Activated CD4-positive, alpha-beta T cell treated with anti-CD3 and anti-CD28 coated beads, Interleukin-2, amount 50 U/mL, for 4 hours (primary cell): ENCODE data around the gene SLC7A10.
"Not testable (repeated sequence)": the region's sequence is repeated elsewhere in the genome, so short reads cannot be mapped to it uniquely, and the experiment has no call there.

Experiments
- DNase-seq, 2 experiments: peaks; one replicate each; pipeline ENCODE4 v3.0.0-alpha.2; 2020

Gene SLC7A10

DNA sequence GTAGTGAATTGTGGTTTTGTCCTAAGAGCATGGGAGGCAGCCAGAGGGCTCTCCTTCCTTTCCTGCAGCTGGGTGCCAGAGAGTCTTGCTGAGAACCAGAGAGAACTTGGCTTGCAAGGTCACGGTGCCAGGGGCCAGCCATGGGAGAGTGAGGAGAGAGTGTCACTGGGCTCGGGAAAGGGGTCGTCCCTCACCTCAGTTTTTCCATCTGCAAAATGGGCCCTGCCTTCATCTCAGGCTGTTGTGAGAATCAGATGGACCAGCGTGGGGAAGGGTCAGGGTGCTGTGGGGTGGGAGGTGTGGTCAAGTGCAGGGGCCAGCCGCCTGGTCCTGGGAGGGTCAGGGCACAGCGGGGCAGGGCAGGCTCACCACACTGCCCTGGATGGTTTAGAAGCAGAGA, 24.2 kb downstream of the SLC7A10 start:
- DNase-seq: no peak

DNA sequence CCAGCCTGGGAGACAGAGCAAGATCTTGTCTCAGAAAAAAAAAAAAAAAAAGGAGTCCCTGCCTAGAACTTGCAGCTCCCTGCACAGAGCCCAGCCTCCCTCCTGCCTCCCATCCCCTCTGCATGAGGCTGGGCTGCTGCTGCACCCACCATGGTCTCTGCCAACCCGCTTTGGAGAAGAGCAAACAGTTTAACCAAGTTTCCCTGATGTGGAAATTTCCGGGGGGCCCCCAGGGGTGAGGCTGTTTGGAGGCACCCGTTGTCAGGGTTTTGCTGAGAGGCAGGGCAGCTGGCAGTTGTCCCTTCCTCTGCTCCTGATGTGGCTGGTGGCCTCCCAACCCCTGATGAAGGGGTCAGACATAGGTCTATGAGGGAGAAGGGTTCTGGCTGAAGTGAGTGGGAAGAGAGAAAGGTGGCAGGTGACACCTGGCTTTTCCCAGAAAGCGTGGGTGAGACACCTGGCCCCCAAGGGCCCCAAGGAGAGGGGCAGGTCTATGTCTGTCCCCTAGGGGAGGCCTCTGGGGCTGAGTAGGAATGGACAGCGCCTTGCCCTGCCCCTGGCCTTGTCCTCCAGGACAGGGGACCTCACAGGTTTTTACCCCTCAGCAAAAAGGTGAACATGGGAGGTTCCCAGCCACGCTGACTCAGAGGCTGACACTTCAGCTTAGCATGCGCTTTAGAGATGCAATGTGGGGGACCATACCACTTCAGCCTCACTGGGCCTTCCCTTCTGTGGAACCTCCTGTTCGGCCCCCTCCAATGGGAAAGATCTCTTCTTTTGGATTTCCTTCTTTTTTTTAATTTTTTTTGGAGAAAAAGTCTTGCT, 26.0 kb downstream of the SLC7A10 start:
- no peak for DNase-seq

DNA sequence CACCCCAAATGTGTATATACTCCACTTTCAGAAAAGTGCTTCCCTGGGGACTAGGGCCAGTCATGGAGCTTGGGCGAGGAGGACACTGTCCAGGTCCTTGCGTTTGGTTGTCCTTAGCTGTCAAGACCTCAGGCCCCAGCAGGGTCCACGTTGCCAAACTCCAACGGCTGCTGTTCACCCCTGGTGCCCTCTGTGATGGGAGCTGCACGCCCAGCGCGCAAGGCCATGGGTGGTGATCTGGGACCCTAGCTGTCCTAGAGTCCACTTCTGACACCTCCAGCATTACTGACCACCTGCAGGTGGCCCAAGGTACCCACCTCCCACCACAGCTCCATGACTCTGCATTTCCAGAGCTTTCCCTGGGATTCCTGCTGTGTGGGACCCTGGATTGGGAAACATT, 27.5 kb downstream of the SLC7A10 start:
- DNase-seq: no peak

DNA sequence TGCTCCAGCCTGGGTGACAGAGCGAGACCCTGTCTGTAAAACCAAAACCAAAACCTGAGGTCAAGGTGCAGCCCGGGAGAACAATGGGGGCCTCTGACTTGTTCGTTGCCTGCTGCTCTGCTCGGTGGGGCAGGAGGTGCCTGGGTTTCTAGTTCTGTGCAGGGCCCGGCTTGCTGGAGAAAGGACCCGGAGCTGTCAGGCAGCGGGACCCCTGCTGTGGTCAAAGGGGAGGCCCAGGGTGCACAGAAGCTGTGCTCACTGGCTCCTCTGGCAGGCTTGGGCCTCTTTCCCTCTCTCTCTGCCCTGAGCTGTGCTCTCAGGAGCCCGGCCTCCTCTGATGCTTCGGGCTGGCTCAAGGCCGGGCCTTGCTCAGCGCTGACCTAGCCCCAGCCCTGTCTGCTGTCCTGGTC, 28.1 kb downstream of the SLC7A10 start:
- DNase-seq: no peak

DNA sequence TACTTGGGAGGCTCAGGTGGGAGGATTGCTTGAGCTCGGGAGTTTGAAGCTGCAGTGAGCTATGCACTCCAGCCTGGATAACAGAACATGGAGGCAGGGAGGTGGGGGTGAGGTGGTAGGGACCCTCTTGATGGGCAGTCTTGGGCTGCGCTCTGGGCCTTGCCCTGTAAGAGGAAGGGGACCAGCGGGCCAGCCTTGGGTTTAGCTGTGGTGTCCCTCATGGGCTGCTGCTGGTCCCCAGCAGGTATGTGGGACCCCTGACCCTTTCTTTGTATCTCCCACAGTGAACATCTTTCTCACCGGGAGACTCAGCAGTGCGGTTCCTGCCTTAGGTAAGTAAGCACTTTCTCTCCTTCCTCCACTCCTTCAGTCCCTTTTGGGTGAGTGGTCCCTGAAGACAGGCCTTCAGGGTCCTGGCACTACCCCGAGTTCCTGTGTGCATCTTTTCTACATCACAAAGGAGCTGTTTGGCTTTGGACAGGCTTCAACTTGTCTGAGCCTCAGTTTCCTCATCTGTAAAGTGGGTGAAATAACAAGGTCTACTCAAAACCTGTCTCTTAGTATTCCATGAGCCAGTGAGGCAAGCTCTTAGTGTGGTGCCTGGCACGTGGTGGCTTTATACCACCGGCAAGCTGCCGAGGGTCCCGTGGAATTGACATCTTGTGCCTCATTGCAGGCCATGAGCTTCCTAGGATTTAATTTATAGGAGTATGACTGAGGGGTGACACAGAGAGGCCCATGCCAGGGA, 29.0 kb downstream of the SLC7A10 start:
- DNase-seq: no peak

DNA sequence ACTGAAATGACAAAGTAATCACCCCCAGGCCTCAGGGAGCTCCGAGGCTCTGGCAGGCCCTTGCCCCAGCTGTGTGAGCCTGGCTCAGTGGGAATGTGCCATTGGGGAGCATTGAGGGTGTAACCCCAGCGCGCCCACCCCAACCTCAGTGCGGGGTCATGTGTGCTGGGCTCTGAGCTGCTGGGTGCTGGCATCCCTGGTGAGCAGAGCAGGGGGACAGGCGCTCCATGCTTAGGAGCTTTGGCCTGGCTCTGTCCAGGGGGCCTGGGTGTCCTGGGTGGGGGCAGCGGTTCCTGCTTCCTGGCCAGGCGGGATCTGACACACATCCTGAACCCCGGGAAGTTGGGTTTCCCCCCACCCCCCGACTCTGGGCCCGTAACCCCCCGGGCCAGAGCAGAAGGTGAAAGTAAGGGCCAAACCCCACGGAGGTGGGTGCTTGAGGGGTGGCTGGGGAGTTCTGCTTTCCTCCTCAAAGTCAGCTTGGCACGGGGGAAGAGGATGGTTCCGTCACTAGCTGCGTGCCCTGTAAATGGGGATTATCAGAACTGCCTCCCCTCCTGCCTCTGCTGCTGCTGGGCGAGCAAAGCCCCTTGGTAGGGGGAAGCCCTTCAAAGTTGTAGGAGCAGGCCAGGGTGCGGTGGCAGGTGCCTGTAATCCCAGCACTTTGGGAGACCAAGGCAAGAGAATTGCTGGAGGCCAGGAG, 29.9 kb downstream of the SLC7A10 start:
- DNase-seq: no peak

DNA sequence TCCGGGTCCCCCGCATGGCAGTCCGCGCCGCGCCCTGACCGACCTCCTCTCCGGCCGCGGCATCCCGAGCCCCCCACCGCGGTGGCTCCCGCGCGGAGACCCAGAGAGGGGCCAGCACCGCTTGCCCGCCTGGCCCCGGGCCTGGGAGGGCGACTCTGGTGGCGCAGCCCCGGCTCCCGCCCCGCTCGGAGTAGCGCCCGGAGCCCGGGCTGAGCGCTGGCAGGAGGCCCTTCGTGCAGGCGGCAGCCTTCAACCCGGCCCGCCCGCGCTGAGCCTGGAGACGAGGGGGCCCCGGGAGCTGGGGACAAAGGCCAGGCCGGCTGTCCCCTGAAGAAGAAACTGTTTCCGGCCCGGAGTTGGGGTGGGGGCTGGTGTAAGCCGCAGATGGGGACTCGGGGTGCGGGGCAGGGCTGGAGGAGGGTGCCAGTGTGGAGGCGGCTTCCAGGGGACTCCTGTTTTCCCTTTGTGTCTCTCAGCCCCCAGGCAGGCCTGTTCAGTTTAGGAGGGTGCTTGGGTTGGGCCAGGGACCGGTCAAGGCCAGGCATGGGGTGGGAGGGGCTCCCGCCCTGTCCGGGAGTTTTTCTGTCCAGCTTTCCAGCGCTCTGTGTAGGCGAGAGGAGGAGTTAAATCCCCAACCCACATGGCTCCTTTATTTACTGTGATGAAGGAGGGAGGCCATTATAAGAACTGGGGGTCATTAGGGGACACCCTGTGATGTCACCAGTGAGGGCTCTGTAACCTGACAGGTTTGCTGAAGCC, 30.6 kb downstream of the SLC7A10 start:
- DNase-seq: no peak

DNA sequence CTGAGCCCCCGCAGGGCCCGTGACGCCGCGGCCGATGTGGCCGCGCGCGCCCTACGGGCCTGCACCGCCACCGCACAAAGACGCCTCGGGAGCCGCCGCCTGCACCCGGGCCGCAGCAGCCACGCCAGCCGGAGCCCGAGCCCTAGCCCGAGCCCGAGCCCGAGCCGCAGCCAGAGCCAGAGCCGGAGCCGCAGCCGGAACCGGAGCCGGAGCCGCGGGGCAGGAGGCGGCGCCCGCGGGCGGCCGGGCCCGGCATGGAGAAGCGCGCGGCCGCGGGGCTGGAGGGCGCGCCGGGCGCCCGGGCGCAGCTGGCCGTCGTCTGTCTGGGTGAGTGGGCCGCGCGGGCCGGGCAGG, 31.1 kb downstream of the SLC7A10 start:
- DNase-seq: no peak

DNA sequence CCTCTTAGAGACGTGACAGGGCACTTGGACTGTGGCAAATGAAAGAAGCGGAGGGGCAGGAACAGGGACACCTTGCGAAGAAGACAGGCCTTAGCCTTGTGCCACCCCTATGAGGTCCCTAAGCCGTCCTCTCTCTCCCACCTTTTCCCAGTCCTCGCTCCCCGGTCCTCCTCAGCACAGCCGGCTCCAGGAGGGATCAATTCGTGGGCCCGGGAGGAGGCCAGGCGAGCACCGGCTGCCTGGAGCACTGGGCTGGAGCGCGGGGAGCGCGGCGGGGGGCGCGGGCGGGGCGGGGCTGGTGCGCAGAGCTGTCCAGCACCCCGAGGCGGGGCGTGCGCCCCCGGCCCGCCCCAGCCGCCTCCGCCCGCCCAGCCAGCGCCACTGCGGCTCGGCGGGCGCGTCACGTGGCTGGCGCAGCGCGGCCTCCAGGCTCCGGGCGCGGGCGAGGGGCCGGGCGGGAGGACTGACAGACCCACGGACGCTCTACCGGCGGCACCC, 31.7 kb downstream of the SLC7A10 start, which contains the start of gene LRP3:
TSS of gene LRP3 (plus strand) at position 466 of the 498 bp plus-strand sequence. CDS start 456 bp downstream, outside the sequence.
- no peak for DNase-seq

DNA sequence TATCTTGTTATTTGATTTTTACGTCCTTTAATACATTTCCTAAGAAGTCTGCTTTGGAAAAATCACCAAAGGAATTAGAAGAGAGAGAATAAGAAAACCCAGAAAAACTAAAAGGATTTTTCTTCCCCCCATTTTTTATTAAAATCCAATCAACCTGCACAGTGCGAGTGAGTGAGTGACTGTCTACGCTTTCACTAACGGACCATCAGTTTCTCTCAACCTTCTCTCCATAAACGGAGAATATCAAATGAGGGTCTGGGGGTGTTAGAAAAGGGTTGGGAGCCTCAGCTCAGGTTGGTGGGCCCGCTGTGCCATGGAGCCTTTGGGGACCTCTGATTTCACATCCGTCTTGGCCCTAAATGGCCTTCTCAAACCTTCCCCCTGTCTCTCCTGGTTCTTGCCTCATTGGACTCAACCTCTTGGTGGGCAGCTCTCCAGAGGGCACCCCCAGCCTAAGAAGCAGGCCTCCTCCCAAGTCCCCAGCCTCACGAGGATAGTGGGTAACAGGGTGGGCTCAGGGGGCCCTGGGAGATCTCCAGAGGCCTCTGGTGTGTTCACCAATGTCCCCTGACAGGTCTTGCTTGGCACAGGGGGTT, 32.3 kb downstream of the SLC7A10 start:
- no peak for DNase-seq

DNA sequence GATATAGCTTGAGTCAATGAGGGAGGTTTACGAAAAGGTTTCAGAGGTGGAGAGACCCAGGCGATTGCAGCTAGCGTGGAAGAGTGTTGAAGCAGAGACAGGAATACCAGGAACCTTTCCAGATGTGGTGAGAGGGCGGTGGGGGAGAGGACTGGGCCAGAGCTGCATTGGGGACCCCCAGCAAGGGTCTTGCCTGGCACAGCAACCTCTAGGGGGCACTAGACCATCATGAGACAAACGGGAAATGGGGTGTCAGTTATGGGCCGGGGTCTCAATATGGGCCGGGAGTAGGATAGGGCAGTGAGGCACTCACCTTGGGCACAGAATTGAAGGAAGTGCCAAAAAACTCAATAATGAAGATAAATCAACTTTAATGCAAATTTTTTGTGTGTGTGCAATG, 33.6 kb downstream of the SLC7A10 start:
- no peak for DNase-seq

DNA sequence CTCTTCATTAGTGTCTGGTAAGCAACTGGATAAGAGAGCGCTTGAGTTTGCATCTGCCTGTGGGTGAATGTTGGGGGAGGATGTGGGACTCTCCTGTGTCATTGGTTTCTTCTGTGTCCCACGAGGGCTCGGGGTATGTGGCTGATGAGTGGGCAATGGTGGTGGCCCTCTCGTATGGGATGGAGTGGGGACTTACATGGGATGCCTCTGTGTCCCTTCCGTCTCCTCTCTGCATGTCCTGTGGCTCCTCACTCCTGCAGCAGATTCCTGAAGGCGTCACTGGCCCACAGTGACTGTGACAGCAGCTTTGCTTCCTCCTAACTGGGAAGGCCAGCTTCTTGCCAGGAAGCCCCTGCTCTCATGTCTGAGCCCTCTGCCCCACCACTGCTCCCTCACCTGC, 34.1 kb downstream of the SLC7A10 start:
- no peak for DNase-seq

DNA sequence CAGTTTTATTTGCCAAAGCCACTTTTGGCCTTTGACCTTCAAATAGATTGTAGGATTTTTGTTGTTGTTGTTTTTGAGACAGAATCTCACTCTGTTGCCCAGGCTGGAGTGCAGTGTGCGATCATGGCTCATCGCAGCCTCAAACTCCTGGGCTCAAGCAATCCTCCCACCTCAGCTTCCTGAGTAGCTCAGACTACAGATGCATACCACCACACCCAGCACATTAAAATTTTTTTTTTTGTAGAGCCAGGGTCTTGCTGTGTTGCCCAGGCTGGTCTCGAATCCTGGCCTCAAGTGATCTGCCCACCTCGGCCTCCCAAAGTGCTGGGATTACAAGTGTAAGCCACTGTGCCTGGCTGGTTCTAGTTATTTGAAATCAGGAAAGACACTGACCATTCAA, 34.6 kb downstream of the SLC7A10 start:
- DNase-seq: not testable (repeated sequence)

DNA sequence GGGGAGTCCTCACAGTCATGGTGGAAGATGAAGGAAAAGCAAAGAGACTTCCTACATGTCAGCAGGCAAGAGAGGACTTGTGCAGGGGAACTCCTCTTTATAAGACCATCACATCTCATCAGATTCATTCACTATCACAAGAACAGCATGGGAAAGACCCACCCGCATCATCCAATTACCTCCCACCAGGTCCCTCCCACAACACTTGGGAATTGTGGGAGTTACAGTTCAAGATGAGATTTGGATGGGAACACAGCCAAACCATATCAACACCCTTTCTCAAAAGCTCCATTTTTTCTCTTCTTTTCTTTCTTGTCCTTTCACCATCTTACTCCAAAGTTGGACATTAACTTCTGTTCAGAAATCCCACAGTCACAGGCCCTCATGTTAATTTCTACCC, 36.2 kb downstream of the SLC7A10 start:
- DNase-seq: no peak

DNA sequence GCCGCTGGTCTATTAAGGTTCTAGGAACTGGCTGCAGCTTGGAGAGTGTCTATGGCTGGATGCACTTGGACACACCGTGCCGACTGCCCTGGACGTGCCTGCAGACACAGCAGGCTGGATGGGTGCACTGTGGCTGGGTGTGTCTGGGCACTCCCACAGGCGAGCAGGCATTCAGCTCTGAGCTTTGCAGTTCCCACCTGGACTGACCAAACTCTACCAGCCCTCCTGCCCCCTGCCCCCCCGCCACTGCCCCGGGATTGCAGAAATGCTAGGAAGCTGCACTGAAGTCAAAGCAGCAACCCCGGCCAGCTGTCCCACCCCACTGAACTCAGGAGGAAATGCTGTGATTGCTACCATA, 38.5 kb downstream of the SLC7A10 start:
- DNase-seq: no peak

DNA sequence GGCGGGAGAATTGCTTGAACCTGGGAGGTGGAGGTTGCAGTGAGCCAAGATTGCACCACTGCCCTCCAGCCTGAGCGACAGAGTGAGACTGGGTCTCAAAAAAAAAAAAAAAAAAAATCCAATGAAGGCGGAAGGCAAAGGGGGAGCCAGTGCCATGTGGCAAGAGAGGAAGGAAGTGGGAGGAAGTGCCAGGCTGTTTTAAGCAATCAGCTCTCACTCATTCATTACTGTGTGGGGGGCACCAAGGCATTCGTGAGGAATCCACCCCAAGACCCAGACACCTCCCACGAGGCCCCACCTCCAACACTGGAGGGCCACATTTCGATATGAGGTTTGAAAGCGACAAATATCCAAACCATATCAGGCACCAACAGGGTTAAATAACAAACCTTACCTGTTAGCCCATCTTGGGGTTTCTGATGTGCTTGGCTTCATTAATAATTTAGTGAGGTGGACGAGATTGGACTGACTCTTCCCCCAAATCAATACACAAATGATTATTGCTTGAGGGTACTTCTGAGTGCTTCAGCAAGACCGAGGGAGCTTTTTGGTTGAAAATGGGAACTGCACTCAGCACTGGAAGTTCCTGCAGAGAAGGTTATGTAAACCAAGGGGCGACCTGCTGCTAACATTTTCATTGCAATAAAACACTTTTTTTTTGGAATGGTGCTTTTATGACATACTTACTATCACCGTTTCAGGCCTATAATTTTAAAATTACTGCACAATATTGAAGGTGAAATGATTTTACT, 39.0 kb downstream of the SLC7A10 start:
- DNase-seq: no peak

DNA sequence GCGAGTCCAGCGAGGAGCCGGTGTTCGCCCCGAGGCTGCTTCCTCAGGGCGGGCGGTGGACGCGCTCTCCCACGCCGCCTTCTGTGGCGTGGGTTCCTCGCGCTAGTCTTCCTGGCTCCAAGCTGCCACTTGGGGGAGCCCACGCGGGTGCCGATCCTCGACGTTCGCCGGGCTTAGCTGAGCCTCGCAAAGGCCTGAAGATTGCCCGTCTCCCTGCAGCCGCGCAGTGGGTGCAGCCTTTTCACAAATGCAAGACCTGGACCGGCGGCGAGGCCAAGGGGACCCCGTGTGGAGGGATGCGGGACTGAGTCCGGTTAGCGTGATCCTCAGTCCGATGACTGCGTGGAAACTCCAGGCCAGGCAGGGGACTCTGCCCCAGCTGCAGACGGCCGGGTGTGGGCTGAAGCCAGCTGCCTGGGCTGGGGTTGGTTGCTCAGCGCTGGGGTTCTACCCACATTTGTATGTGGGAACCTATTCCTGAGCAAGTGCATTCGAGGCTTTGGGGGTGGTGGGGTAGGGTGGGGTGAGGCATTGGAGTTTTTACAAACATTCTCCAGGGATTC, 48.2 kb downstream of the SLC7A10 start:
- no peak for DNase-seq

DNA sequence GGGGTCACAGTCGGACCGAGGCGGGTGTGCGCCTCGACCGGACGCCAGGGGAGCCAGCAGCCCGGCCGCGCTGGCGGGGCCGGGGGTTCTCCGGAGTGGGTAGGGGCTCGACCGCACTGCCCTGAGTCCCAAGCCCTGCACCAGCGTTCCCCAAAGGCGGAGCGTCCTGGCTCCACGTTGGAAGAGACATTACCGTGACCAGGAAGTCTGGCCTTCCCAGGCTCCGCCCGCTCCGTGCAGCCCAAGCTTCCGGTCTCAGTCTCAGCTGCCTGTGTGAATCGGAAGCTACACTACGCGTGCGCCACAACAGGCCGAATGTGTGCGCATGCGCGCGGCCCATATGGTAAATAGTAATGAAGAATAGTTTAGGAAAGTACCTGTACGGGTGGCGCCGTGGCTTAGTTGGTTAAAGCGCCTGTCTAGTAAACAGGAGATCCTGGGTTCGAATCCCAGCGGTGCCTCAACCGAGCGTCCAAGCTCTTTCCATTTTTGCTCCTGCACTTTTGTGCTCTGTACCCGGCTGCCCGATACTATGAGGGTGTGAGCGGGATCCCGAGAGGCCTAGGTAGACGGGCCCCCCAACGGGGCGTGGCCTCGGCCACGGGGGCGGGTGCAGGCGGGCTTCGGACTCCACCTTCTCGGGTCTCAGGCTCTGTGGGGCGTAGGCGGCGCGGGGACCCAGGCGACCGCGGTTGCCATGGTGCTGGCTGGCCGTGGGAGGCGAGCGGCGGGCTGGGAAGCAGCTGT, 48.8 kb downstream of the SLC7A10 start:
- DNase-seq: peak; percentile 91 to 94

DNA sequence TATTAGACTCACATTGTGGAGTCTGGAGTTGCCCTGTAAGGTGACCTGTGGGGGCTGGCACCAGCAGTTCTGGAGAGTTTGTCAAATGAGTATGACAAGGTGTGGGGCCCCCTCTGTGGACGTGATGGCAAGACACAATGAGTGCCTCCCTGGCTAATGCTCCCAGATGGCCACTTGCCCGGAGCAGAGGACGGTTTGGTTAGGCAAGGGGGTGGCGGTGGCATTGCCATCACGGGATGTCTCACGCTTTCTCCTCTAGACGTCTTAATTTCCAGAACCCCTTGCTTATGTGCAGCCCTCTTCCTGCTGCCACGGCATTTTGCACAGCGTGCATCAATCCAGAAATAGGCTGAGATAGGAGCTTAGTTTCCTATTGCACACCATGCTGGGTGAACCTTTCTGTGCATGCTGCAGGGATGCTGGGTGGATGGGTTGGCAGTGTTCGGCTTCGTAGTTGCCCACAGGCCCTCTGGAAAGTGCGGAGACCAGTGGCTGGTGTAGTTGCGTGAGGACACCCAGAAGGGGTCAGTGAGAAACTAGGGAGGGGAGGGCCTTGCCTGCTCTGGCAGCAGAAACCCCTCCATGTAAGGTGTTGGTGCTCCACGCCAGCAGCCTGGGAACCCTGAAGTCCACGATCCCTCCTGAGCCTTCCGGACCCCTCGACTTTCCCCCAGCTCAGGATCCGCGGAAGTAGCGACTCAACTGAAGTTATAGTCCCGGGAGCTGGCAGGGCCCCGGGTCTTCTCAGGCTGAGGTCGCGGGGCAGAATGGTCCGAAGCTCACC, 49.6 kb downstream of the SLC7A10 start:
- DNase-seq: peak in 1 of 2 experiments; percentile 11
